HG02571 (cell line): Measurements from ENCODE around the gene VRK3.
"Not testable (repeated sequence)": the region's sequence is repeated elsewhere in the genome, so short reads cannot be mapped to it uniquely, and the experiment has no call there.

Source experiments
- ATAC-seq: cut with Tn5 transposase; IDR thresholded peaks from one replicate; pipeline ENCODE4 v1.9.1; 2021; ENCODE audit warnings: mild to moderate bottlenecking, moderate library complexity; ENCODE audit not compliant: unreplicated experiment

Gene VRK3

DNA sequence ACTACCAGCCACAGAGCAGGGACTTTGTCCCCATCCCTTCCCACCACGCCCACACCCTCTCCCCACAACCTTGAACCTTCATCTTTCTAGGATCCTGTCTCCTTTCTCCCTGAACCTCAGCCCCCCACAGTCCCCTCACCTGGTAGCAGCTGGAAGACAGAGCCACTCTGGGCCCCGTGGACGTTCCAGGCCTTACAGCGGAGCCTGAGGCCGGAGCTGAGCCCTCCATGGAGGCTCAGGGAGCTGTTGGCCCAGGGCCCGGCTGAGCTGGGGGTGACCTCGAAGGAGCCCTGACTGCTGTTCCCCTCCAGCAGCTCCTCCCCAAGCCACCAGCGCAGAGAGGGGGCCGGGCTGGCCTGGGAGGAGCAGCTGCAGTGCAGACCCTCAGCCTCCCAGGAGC lies 67.0 kb downstream of the VRK3 start:
- ATAC-seq: not testable (repeated sequence)

DNA sequence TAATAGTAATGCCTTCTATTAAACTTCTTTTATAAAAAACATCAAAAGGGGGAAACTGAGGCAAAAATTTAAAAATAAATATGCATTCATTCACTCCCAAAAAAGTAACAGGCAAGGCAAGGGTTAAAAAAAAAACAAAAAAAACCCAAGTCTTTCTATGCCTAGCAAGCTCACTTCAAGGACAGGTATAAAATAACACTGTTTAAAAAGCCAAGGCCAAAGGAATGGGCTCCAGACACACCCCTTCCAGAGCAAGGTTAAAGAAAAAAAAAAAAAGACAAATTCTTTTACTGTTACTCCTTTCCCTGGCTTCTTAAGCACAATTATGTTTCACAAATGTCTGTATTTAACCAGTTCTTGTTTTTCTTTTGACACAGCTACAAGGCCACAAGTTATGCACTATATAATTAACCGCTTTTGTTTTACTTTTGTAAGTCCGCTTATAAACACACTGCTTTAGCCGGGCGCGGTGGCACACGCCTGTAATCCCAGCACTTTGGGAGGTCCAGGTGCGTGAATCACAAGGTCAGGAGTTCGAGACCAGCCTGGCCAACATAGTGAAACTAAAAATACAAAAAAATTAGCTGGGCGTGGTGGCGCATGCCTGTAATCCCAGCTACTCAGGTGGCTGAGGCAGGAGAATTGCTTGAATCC lies 67.8 kb downstream of the VRK3 start:
- ATAC-seq: no peak

DNA sequence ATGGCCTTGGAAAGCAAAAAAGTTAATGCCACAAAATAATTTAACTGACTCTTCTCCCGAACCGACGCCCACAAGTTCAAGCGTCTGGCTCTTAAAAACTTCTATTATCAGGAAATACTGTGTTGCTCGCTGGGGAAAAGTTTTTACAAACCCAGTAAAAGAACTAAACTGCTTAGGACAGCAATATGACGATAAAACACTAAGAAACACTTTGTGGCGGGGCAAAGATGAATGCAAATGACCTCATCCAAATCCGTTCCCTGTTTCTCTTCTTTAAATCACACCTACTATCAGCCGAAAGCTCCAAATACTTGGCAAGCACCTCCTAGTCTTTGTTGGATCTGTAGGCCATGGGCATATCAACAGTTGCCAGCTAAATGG lies 69.1 kb downstream of the VRK3 start:
- ATAC-seq: no peak

DNA sequence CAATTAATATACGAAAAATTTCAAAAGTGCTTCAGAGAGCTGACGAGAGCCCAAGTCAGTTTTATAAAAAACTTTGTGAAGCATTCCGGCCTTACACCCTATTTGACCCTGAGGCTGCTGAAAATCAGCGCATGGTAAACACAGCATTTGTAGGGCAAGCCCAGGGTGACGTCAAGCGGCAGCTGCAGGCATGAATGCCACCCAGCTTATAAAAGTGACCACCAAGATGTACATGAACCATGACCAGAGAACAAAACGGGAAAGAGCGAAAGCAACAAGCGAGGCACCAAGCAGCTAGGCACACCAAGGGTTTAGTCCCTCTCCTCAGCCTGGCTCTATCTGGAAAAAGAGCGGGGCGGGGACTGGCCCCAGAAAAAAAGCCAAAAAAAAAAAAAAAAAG lies 70.2 kb downstream of the VRK3 start:
- no peak for ATAC-seq

DNA sequence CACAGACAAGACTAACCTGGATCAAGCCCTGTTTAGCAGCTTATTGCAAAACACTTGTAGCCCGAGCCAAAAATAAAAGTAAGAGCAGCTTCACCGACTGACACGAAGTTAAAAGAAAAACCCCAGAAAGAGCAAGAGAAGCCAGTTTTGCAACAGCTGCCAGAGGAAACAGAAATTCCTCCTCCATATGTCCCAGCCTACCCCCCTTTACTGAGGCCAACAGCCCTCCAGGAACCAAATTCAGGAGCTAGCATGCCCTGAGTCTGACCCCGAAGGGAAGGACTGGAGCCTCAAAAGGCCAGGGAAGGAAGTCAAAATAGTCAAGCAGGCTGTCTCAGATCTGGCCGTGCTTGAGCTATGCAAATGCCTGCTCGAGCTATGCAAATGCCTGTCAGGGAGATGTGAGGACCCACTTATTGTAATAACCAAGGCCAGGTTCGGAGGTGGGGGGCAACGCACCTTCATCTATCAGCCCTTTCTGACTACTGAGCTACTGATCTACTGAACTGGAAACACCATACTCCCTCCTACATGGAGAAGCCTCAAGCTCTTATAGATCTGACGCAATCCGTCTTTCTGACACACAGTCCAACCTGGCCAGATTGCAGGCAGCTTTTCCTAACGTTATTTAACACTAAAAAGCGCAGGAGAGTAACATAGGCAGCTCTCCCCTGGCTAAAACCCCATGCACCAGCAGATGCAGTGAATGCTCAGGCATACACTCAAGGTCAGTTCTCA lies 70.9 kb downstream of the VRK3 start:
- ATAC-seq: no peak

DNA sequence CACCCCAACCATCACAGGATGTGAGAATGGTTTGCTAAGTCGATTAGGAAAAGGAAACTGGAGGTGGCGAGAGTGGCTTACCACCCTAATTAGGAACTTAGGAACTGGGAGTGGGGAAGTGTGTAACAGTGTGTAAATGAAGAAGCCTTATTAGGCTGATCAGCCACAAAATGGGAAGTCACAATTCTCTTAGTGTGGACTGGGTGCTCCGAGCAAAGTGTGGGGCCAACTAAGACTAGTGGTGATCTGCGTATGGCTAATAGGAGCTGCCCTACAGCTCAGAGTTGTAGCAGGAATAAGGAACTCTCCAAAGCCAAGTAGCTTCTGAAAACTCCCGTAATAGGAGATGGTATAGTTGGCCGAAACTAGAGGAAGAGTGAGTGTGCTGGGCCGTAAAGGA lies 71.8 kb downstream of the VRK3 start:
- no peak for ATAC-seq

DNA sequence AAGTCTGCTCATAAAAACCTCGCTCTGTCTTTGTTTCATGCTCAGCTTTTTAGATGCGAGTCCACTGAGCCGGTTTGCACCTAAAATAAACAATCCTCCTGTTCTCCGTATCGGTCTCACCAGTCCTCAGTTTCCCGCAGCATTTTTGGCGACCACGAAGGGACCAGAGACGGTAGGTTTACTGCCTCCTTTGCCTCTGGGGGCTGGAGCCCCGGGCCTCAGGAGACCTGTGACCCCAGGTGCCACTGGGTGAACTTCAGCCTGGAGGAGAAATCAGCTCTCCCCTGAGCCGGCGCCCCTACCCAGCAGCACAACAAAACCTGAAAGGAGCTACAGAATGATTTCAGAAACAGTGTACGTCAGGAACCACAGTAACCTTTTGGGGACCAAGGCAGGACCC lies 72.3 kb downstream of the VRK3 start:
- ATAC-seq: no peak

DNA sequence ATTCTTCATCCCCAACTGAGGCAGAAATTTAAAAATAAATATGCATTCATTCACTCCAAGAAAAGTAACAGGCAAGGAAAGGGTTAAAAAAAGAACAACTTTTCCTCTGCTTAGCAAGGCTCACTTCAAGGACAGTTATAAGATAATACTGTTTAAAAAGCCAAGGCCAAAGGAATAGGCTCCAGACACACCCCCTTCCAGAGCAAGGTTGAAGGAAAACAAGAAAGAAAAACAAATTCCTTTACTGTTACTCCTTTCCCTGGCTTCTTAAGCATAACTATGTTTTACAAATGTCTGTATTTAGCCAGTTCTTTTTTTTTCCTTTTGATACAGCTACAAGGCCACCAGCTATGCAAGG lies 72.7 kb downstream of the VRK3 start:
- no peak for ATAC-seq

DNA sequence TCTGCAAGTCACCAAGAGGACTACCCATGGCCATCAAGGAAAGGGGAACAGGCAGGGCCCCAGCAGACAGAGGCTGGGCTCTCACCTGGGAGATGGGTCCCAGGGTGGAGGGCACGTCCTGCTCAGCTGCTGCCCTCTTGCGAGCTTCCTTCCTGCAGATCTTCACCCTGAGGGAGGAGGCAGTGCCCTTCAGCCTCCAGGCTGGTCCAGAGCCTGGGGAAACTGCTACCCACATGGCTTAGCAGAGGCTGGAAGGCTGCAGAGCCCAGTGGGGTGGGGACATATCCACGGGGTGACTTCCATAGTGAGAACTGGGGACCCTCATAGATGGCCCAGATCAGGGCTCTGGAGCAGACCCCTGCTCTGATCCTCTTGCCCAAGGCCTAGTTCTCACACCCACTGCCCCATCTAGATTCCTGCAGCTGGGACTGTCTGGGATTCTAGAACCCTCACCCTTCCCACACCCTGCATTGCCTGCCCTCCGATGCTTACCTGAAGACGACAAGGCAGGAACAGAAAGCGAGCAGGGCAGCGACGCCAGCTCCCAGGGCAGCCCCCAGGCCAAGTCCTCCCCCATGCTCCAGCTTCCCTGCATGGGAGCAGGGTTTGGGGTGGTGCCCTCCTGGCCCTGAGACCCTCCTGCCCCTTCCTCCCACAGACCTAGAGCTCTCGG lies 73.2 kb downstream of the VRK3 start:
- no peak for ATAC-seq

DNA sequence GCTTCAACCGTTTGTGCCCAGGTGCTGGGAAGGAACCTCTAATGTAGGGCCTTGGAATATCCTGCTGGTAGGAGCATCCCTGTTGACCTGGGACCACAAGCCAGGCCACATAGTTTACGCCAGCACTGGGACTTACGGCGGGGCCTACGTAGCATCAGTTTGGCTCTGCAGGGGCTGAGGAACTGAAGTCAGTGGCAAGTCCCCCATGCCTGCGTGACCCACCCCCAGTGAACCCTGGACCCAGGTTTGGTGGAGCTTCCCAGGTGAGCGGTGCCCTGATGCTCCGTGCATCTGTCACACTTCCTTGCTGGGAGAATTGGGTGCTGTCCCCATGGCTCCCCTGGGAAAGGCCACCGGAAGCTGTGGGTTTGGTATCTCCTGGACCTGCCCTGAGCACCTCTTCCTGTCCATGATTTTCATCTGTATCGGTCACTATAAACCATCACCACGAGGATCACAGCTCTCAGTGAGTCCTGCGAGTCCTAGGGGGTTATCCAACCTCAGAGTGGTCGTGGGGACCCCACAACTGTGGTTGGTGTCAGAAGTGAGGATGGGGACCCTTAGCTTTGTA lies 74.1 kb downstream of the VRK3 start:
- ATAC-seq: no peak

DNA sequence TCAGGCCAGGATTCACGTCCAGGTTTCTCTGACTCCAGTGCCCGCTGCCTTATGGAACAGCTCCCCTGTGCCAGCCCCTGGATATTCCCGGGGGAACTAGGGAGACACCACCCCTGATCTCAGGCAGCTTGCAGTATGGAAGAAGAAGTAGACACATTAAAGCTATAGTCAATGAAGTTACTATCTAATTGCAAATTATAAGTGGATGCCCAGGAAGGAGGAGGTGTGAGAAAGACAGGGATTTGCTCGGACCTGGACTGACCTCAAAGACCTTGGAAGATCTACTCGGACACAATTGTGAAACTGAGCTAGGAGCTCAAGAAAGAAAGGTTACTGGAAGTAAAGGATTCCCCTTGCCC lies 74.6 kb downstream of the VRK3 start:
- no peak for ATAC-seq

DNA sequence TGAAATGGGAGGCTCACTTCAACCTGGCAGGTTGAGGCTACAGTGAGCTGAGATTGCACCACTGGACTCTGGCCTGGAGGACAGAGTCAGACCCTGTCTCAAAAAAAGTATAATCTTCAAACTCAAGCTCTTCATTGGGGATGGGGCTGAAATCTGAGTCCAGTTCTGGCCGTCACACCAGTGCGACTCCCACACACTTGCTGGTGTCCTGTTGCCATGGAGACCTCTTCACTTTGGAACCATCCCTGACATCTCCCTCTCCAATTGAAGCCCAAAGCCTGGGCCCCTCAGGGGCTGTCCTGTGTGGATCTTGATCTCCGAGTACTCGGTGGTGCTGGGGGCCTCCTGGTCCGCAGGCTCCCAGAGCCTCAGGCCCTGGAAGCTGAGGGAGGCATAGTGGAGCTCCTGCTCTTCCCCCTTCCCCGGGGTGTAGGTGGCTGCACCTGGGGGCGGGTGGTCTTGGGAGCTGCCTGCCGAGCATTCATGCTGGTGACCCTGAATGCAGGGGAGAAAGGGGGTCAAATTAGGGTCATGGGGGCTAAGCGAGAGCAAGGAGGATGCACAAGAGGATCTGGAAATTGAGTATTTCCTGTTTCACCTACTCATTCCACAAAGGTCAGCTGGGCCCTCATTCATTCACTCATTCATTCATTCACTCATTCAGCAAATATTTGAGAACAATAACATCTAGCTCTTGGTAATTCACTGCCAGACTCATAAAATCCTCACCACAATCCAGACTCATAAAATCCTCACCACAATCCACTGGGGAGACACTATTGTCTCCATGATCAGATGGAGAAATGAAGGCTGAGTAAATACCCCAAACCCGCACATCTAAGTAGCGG lies 75.2 kb downstream of the VRK3 start:
- no peak for ATAC-seq

DNA sequence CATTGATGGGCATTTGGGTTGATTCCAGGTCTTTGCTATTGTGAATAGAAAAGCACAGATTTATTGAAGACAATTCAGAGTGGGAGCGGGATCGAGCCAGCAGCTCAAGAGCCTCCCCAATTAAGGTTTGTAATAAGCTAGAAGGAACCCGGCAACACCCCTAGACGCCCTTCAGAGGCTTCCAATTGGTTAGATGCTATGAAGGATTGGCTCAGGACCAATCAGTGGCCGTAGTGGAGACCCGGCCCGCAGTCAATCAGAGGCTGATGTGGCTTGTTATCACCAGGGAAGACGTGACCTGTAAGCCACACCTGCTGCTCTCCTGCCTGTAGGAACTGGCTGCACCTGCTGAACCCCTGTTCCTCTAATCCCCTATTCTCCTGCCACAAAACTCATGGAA lies 78.8 kb downstream of the VRK3 start:
- no peak for ATAC-seq

DNA sequence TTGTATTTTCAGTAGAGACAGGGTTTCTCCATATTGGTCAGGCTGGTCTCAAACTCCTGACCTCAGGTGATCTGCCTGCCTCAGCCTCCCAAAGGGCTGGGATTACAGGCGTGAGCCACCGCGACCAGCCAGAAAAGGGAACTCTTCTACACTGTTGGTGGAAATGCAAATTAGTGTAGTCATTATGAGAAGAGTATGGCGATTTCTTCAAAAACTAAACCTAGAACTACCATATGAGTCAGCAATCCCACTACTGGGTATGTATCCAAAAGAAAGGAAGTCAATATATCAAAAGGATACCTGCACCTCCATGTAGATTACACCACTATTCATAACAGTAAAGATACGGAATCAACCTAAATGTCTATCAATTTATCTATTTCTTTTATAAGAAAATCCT lies 80.6 kb downstream of the VRK3 start:
- not testable (repeated sequence) for ATAC-seq

DNA sequence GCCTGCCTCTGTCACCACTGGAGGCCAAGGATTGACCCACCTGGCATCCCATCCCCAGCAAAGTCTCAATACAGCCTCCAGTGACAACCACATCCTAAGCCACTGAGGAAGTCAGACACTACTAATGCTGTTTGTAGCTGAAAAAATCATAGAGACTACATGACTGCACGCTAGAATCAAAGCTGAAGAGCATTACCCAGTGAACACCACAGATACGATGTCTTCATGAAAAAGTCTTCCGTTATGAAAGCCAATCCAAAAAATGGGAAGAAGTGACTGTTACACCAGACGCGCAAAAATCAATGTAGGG lies 84.7 kb downstream of the VRK3 start:
- no peak for ATAC-seq

DNA sequence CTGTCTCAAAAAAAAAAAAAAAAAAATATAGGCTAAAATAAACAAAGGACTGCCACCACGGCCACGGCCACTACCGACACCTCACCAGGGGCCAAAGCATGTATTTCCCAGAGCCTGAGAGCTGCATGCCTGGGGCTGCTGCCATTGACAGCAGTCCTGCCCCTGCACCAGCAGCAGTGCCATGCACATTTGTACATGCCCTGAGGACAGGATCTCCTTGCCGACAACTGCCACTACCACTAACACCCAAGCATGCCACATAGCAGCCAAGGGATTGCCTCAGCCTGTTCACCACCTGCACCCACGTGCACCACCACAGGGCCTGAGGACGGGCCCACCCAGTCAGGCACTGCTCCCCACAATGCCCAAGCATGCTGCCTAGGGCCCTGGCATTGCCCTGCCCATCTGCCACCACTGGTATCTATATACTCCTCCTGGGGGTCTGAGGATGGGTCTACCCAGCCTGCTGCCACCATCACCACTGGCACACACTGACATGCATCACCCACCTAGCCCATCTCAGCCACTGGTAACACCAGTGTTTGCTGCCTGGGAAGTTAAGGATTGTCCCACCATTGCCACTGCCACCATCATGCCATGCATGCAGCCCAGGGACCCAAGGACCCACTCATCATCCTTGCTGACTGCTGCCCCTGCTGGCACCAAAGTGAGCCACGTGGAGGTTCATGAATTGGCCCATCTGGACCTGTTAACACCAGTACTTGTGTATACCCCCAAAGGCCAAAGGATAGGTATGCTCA lies 85.3 kb downstream of the VRK3 start:
- no peak for ATAC-seq

DNA sequence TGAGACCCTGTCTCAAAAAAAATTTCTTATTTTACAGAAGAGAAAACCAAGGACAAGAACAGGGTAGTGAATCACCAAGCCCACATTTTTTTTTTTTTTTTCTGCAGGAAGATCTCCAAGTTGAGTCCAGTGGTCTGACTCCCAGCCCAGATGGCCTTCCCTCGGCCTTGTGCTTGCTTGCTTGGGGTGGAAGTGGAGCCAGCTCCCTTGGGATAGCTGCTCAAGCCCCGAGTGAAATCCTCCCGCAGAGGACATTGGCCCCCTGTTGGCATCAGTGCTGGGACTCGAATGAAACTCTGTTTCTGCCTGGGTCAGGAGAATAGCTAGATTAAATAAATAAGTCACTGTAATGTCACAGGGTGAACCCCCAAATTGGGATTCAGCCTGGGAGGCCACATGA lies 86.5 kb downstream of the VRK3 start:
- ATAC-seq: no peak

DNA sequence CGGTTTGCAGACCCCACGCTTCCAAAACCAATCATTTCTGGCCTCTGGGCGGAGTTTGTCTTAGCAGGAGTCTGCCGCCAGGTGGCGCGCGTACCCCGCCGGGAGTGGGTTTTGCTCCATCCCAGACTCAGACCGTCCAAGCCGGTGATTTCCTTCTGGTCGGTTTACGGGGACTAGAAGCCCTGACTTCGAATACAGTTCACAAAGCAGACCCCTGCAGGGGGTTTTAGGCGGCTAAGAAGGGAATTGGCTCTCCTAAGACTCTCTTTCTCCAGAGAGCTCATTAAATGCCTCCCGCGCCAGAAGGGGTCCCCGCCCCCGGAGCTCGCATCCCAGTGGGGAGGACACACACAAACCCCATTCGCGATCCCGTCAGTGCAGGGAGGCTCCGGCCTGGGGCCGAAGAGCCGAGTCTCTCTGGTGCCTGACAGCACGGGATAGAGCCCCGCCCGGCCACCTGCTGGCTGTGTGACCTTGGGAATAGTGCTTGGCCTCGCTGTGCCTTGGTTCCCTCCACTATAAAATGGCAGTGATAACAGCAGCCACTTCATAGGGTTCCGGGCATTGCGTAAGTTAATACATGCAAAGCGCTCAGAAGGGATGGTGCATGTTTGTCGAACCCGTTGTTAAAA lies 87.3 kb downstream of the VRK3 start:
- ATAC-seq: no peak

DNA sequence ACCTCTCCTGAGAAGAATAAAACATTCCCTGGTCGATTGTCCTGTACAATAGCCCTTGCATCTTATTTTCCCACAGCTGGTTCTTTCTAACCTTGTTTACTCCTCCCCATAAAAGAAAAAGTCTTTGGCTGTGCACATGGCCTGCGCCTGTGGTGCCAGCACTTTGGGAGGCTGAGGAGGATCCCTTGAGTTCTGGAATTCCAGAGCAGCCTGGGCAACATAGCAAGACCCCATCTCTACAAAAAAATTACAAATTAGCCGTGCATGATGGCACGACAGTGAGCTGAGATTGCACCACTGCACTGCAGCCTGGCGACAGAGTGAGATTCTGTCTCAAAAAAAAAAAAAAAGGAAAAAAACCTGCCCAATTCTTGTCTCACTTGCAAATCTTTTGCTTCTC lies 88.6 kb downstream of the VRK3 start:
- ATAC-seq: no peak

DNA sequence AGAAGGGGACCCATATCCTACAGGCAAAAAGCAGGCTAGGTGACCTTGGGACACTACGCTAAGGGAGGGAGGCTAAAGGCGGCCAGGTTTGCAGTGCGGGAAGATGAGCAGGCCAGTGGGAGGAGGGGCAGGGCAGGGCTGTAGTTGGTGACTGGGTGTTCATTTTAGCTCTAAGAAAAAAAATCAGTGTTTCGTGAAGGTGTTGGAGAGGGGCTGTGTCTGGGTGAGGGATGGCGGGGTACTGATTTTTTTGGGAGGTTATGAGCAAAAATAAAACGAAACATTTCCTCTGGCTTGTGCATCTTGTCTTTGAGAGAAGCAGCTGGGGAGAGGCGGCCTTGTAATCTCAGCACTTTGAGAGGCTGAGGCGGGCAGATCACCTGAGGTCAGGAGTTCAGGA lies 91.5 kb downstream of the VRK3 start:
- no peak for ATAC-seq
